Measurements from ENCODE around the gene SRI.
A peak's percentile ranks its signal among the peaks of the same experiment; 100 is the strongest.

The SRI gene

GRCh38 chr7:88243345-88243909, 23.6 kb upstream of the SRI start:
- TF ChIP-seq CTCF (IDR thresholded peaks at IDR 0.05; ENCODE audit: insufficient read depth, missing control alignments) = peak; percentile 84
- peak; percentile 79 for FAIRE-seq
- DNase-seq (ENCODE audit: insufficient read length, low spot score) = no peak

- FAIRE-seq (no peak), DNase-seq (ENCODE audit: insufficient read length, low spot score) (no peak)
- TF ChIP-seq CTCF (IDR thresholded peaks at IDR 0.05; ENCODE audit: insufficient read depth, missing control alignments) = no peak
These were observed 20.0 kb upstream of the SRI start for GRCh38 chr7:88239852-88240251.

GRCh38 chr7:88233828-88234227, 14.0 kb upstream of the SRI start:
- TF ChIP-seq CTCF (IDR thresholded peaks at IDR 0.05; ENCODE audit: insufficient read depth, missing control alignments) = no peak
- FAIRE-seq (no peak), DNase-seq (ENCODE audit: insufficient read length, low spot score) (no peak)

GRCh38 chr7:88230646-88231045, 10.8 kb upstream of the SRI start:
- FAIRE-seq = no peak
- no peak for TF ChIP-seq CTCF (IDR thresholded peaks at IDR 0.05; ENCODE audit: insufficient read depth, missing control alignments)
- no peak for DNase-seq (ENCODE audit: insufficient read length, low spot score)

GRCh38 chr7:88229302-88229995, 9.6 kb upstream of the SRI start:
- FAIRE-seq (no peak), DNase-seq (ENCODE audit: insufficient read length, low spot score) (no peak)
- TF ChIP-seq CTCF (IDR thresholded peaks at IDR 0.05; ENCODE audit: insufficient read depth, missing control alignments) = no peak

- FAIRE-seq = no peak
- DNase-seq (ENCODE audit: insufficient read length, low spot score) = no peak
- TF ChIP-seq CTCF (IDR thresholded peaks at IDR 0.05; ENCODE audit: insufficient read depth, missing control alignments) = no peak
These were observed 7.2 kb upstream of the SRI start for GRCh38 chr7:88226886-88227516.

GRCh38 chr7:88226201-88226600, 6.4 kb upstream of the SRI start:
- FAIRE-seq = no peak
- TF ChIP-seq CTCF (IDR thresholded peaks at IDR 0.05; ENCODE audit: insufficient read depth, missing control alignments) = no peak

More at GRCh38 chr7:88226201-88226600, 6.4 kb upstream of the SRI start:
- no peak for DNase-seq (ENCODE audit: insufficient read length, low spot score)
